A549 (cell line): ENCODE data around the gene DPP10. TPM values are rescaled to one million over a fixed set of nuclear protein-coding genes. Genes with fewer than 3 reads are reported as not detected.

Source experiments
- ATAC-seq, 2 experiments: fragments of 200-7000 bp in 1 of 2; fragments of >200 bp in 1 of 2; cut with Nextera tagmentation in 1 of 2; cut with Tn5 transposase in 1 of 2; 3 replicates each; pipeline versions ENCODE4 v1.8.0 to v1.9.1; 2018 to 2020; ENCODE audit warnings: mild to moderate bottlenecking in 1 of 2, moderate library complexity in 1 of 2
- CTCF ChIA-PET: fragments of 300-600 bp; sonication (Branson Sonifier 250); formaldehyde crosslinking; extraction: SDS; loops from one replicate; lab custom pipeline; 2021; ENCODE audit warnings: antibody characterized with exemption, inconsistent platforms; lab: Yijun Ruan, JAX
- POLR2A ChIA-PET: fragments of 350-600 bp; formaldehyde crosslinking; extraction: SDS; loops from one replicate; lab custom pipeline; 2021; ENCODE audit warnings: antibody characterized with exemption, inconsistent platforms; lab: Yijun Ruan, JAX
- DNase-seq, 2 experiments: peaks; one replicate each; pipeline versions ENCODE4 v3.0.0 to v3.0.0-alpha.2; 2011 to 2016; ENCODE audit warnings: low read depth in 1 of 2, low spot score in 1 of 2
- FAIRE-seq: peaks from 2 replicates; lab custom pipeline; 2011; peaks lifted over from hg19 to GRCh38; lab: Jason Lieb, UNC
- H3K27ac ChIP-seq, 2 experiments: fragments of >200 bp; sonication (Bioruptor Twin); formaldehyde crosslinking; 3 replicates each; pipeline ENCODE4 v1.5.1; 2016 to 2017
- H3K4me1 ChIP-seq: fragments of >200 bp; sonication (Bioruptor Twin); formaldehyde crosslinking; 3 replicates; pipeline ENCODE4 v1.6.1; 2016
- H3K4me2 ChIP-seq: fragments of >200 bp; sonication (Bioruptor Twin); formaldehyde crosslinking; 3 replicates; pipeline ENCODE4 v1.6.1; 2016
- H3K4me3 ChIP-seq: fragments of >200 bp; sonication (Bioruptor Twin); formaldehyde crosslinking; 3 replicates; pipeline ENCODE4 v1.5.1; 2016
- H3K9me3 ChIP-seq: fragments of >200 bp; sonication (Bioruptor Twin); formaldehyde crosslinking; 3 replicates; pipeline ENCODE4 v1.6.1; 2016
- BCL3 ChIP-seq: fragments of >200 bp; sonication (Bioruptor Twin); formaldehyde crosslinking; IDR thresholded peaks from 3 replicates; pipeline ENCODE4 v1.6.1; 2016
- BHLHE40 ChIP-seq: IDR thresholded peaks from 2 replicates; pipeline ENCODE4 v1.6.1; 2012; ENCODE audit warnings: low read depth, low read length, inconsistent platforms
- CHD2 ChIP-seq: fragments of 150-350 bp; IDR thresholded peaks from 2 replicates; pipeline ENCODE4 v1.6.1; 2014; ENCODE audit warnings: low read length; ENCODE audit not compliant: partially characterized antibody
- CTCF ChIP-seq: fragments of >200 bp; sonication (Bioruptor Twin); formaldehyde crosslinking; IDR thresholded peaks from 3 replicates; pipeline ENCODE4 v1.5.1; 2016
- EHF ChIP-seq: fragments of 250-450 bp; sonication (Bioruptor Pico); IDR thresholded peaks from 2 replicates; pipeline ENCODE4 v1.5.0; 2020; ENCODE audit warnings: mild to moderate bottlenecking
- EP300 ChIP-seq, 2 experiments: fragments of >200 bp; sonication (Bioruptor Twin); formaldehyde crosslinking; IDR thresholded peaks; 2 replicates in 1 of 2; 3 replicates in 1 of 2; pipeline ENCODE4 v1.6.1; 2016 to 2017
- HEYL ChIP-seq: fragments of 250-450 bp; sonication (Bioruptor Pico); IDR thresholded peaks from 2 replicates; pipeline ENCODE4 v1.8.0; 2021; ENCODE audit warnings: mild to moderate bottlenecking, moderate library complexity
- JUN ChIP-seq, 2 experiments: fragments of >200 bp; sonication (Bioruptor Twin); formaldehyde crosslinking; IDR thresholded peaks; 2 replicates in 1 of 2; 3 replicates in 1 of 2; pipeline ENCODE4 v1.6.1; 2016 to 2017
- MAFK ChIP-seq: fragments of 450-650 bp; IDR thresholded peaks from 2 replicates; pipeline ENCODE4 v1.6.1; 2014; ENCODE audit not compliant: partially characterized antibody
- MAZ ChIP-seq: fragments of 150-350 bp; IDR thresholded peaks from 2 replicates; pipeline ENCODE4 v1.6.1; 2014; ENCODE audit warnings: antibody characterized with exemption, low read depth, low read length, borderline replicate concordance
- NFE2L2 ChIP-seq: fragments of 150-350 bp; conservative IDR thresholded peaks from 2 replicates; pipeline ENCODE4 v1.6.1; 2014; ENCODE audit warnings: low read length
- PHF8 ChIP-seq: fragments of 200-600 bp; sonication (generic); IDR thresholded peaks from 2 replicates; pipeline ENCODE4 v1.6.1; 2016; ENCODE audit warnings: low read depth, mild to moderate bottlenecking, antibody characterized with exemption, moderate library complexity, borderline replicate concordance
- POLR2A ChIP-seq: IDR thresholded peaks from 2 replicates; pipeline ENCODE4 v1.6.1; 2012; ENCODE audit warnings: mild to moderate bottlenecking, low read length
- RAD21 ChIP-seq, 2 experiments: fragments of >200 bp in 1 of 2; sonication (Bioruptor Twin) in 1 of 2; formaldehyde crosslinking in 1 of 2; IDR thresholded peaks in 1 of 2; conservative IDR thresholded peaks in 1 of 2; 2 replicates in 1 of 2; 3 replicates in 1 of 2; pipeline ENCODE4 v1.6.1; 2012 to 2018; ENCODE audit warnings: inconsistent platforms in 1 of 2
- RARB ChIP-seq: fragments of 250-450 bp; sonication (Bioruptor Pico); IDR thresholded peaks from 2 replicates; pipeline ENCODE4 v1.8.0; 2021; ENCODE audit warnings: mild to moderate bottlenecking, moderate library complexity
- RCOR1 ChIP-seq: fragments of 150-350 bp; IDR thresholded peaks from 2 replicates; pipeline ENCODE4 v1.6.1; 2014; ENCODE audit warnings: antibody characterized with exemption, low read length, low read depth
- SMC3 ChIP-seq: fragments of >200 bp; sonication (Bioruptor Twin); formaldehyde crosslinking; IDR thresholded peaks from 3 replicates; pipeline ENCODE4 v1.6.1; 2018; ENCODE audit warnings: inconsistent platforms
- TFCP2L1 ChIP-seq: fragments of 250-450 bp; sonication (Bioruptor Pico); IDR thresholded peaks from 2 replicates; pipeline ENCODE4 v1.5.0; 2021; ENCODE audit warnings: mild to moderate bottlenecking
- TP53 ChIP-seq: fragments of 250-450 bp; sonication (Bioruptor Pico); IDR thresholded peaks from 2 replicates; pipeline ENCODE4 v1.5.0; 2021; ENCODE audit warnings: mild to moderate bottlenecking, moderate library complexity
- USF2 ChIP-seq: fragments of 450-650 bp; IDR thresholded peaks from 2 replicates; pipeline ENCODE4 v1.6.1; 2014; ENCODE audit warnings: antibody characterized with exemption
- ZC3H11A ChIP-seq: fragments of 450-650 bp; IDR thresholded peaks from 2 replicates; pipeline ENCODE4 v1.6.1; 2014; ENCODE audit warnings: antibody characterized with exemption, mild to moderate bottlenecking
- ZFP36 ChIP-seq: fragments of 450-650 bp; IDR thresholded peaks from 2 replicates; pipeline ENCODE4 v1.6.1; 2014; ENCODE audit warnings: borderline replicate concordance; ENCODE audit not compliant: partially characterized antibody
- ZSCAN20 ChIP-seq: fragments of 250-450 bp; sonication (Bioruptor Pico); IDR thresholded peaks from 2 replicates; pipeline ENCODE4 v1.8.0; 2022; ENCODE audit warnings: mild to moderate bottlenecking, moderate library complexity
- WGBS: methylation state at CpG from one replicate; pipeline ENCODE4 v1.1.6; 2017; ENCODE audit errors: missing lambda C conversion rate; 5-methylcytosine and 5-hydroxymethylcytosine counted together
- polyA plus RNA-seq, 4 experiments: library from polyadenylated mRNA; depleted of rRNA in 3 of 4; stranded (reverse); fragments of >200 nt; fragmentation: RNase III in 1 of 4; extraction: RNeasy Plus Mini Kit Qiagen cat#74134 plus additional on column Dnase treatment in 1 of 4; gene quantifications; 2 replicates in 3 of 4; 3 replicates in 1 of 4; pipeline ENCODE4 v1.2.3, GENCODE V29; 2011 to 2017
- TF ChIP-seq, protein P1 (sequence below): fragments of 250-450 bp; sonication (Bioruptor Pico); IDR thresholded peaks from 2 replicates; pipeline ENCODE4 v1.5.0; 2021; ENCODE audit warnings: mild to moderate bottlenecking, moderate library complexity, borderline replicate concordance
- TF ChIP-seq, protein P2 (sequence below): IDR thresholded peaks from 2 replicates; pipeline ENCODE4 v1.6.1; 2012; ENCODE audit warnings: low read depth, borderline replicate concordance

DPP10 gene
- polyA plus RNA-seq, 2 of the 4 experiments (the other 2 are of a cell fraction): not detected

DNA sequence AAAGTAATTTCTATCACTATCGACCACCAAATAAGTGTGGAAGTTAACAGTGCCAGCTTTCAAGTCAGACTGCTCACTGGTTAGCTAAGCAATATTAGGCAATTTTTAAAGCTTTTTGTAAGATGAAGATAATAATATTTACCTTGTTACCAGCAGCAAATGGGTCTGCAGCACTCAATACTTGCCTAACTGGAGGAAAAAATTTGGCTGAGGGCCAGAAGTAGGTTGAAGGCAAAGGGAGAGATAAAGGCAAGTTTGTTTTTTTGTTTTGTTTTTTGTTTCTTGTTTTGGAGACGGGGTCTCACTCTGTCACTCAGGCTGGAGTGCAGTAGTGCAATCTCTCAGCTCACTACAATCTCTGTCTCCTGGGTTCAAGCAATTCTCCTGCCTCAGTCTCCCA lies 675.9 kb downstream of the DPP10 start:
- no peak overlapping the region for H3K4me2 ChIP-seq
- no peak overlapping the region for H3K4me3 ChIP-seq
- CTCF ChIA-PET: no interaction called here
- no peaks in the 10 kb centered on the region for H3K9me3 ChIP-seq
- 2% methylated on average over 2 of the region's 2 CpGs for WGBS
- no peaks in the 10 kb centered on the region for H3K4me1 ChIP-seq
- no peak for DNase-seq
- no peak for TF ChIP-seq HEYL (CRISPR knock-in tag)
- no peak for TF ChIP-seq TP53 (CRISPR knock-in tag)
- TF ChIP-seq BHLHE40: no peak
- no peak for TF ChIP-seq TFCP2L1 (CRISPR knock-in tag)
- TF ChIP-seq NFE2L2: no peak
- TF ChIP-seq, protein P1, sequence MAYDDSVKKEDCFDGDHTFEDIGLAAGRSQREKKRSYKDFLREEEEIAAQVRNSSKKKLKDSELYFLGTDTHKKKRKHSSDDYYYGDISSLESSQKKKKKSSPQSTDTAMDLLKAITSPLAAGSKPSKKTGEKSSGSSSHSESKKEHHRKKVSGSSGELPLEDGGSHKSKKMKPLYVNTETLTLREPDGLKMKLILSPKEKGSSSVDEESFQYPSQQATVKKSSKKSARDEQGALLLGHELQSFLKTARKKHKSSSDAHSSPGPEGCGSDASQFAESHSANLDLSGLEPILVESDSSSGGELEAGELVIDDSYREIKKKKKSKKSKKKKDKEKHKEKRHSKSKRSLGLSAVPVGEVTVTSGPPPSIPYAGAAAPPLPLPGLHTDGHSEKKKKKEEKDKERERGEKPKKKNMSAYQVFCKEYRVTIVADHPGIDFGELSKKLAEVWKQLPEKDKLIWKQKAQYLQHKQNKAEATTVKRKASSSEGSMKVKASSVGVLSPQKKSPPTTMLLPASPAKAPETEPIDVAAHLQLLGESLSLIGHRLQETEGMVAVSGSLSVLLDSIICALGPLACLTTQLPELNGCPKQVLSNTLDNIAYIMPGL: no peak
- TF ChIP-seq, protein P2, sequence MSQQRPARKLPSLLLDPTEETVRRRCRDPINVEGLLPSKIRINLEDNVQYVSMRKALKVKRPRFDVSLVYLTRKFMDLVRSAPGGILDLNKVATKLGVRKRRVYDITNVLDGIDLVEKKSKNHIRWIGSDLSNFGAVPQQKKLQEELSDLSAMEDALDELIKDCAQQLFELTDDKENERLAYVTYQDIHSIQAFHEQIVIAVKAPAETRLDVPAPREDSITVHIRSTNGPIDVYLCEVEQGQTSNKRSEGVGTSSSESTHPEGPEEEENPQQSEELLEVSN: no peak
- TF ChIP-seq SMC3: no peak
- no peak for TF ChIP-seq ZC3H11A
- TF ChIP-seq CHD2: no peak
- TF ChIP-seq RARB (CRISPR knock-in tag): no peak
- TF ChIP-seq POLR2A: no peak
- no peak for TF ChIP-seq EP300 (IDR thresholded peaks at IDR 0.05)
- TF ChIP-seq ZSCAN20 (CRISPR knock-in tag): no peak
- TF ChIP-seq RCOR1: no peak
- TF ChIP-seq BCL3: no peak
- TF ChIP-seq CTCF: no peak
- no peak for TF ChIP-seq MAZ
- TF ChIP-seq, all 56 proteins: peak for 0
- FAIRE-seq (no peak), ATAC-seq (no peak)
- POLR2A ChIA-PET: no interaction called here
- no peak overlapping the region for H3K27ac ChIP-seq

DNA sequence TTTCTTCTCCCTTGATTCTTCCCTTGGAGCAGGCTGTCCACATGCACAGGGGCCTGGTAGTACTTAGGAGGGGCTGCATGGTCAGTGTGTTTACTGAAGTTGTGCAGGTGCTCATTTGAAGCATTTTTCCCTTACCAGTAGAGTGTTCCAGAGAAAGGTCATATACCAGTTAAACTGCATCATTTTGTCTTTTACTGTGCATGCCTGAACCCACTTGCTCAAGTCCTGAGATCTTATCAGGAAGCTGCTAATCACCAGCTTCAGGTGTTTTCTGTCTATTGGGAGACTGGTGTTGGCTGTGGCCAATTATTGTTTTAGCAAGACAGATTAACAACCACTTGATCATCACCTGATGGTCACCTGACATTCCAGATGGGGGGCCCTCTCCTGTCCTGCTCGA lies 676.6 kb downstream of the DPP10 start:
- DNase-seq: no peak
- no peak overlapping the region for H3K4me2 ChIP-seq
- H3K27ac ChIP-seq: no peak overlapping the region
- H3K4me3 ChIP-seq: no peak overlapping the region
- no peak for ATAC-seq
- H3K9me3 ChIP-seq: no peaks in the 10 kb centered on the region
- POLR2A ChIA-PET: no interaction called here
- H3K4me1 ChIP-seq: no peaks in the 10 kb centered on the region
- TF ChIP-seq JUN (IDR thresholded peaks at IDR 0.05): no peak
- no peak for TF ChIP-seq RAD21 (conservative IDR thresholded peaks at IDR 0.05 in 1 of 2, IDR thresholded peaks at IDR 0.05 in 1 of 2)
- TF ChIP-seq, protein P2: no peak
- TF ChIP-seq PHF8: no peak
- TF ChIP-seq EHF: no peak
- no peak for TF ChIP-seq ZSCAN20 (CRISPR knock-in tag)
- no peak for TF ChIP-seq ZFP36
- TF ChIP-seq BHLHE40: no peak
- no peak for TF ChIP-seq MAFK
- TF ChIP-seq USF2: no peak
- no peak for FAIRE-seq
- CTCF ChIA-PET: no interaction called here
- WGBS: 8% methylated on average over 1 of the region's 1 CpG
